Measurements from ENCODE around the gene DLG5.

Gene DLG5

DNA sequence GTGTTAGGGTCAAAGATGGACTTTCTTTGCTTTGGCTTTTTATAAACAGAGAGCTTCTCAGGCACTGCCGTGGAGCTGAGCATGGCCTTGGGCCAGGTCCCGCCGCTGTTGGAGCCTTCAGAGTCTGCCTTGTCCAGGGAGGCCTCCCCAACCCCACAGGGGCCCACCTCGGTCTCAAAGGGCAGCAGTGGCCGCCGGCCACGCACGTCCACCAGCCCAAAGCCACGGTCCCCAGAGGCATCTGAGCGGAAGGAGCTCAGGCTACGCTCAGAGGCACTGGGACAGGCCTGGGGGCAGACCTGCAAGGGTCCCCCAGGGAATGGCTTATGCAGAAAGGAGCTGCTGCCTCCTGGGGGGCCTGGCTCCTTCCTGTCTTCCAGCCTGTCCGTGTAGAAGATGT lies 105.0 kb downstream of the DLG5 start (continued):
- TF ChIP-seq, protein P1, sequence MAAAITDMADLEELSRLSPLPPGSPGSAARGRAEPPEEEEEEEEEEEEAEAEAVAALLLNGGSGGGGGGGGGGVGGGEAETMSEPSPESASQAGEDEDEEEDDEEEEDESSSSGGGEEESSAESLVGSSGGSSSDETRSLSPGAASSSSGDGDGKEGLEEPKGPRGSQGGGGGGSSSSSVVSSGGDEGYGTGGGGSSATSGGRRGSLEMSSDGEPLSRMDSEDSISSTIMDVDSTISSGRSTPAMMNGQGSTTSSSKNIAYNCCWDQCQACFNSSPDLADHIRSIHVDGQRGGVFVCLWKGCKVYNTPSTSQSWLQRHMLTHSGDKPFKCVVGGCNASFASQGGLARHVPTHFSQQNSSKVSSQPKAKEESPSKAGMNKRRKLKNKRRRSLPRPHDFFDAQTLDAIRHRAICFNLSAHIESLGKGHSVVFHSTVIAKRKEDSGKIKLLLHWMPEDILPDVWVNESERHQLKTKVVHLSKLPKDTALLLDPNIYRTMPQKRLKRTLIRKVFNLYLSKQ (tag by site-specific recombination; IDR thresholded peaks at IDR 0.05; ENCODE audit: borderline replicate concordance) = no peak
- no peak for TF ChIP-seq IKZF3 (tag by site-specific recombination; IDR thresholded peaks at IDR 0.05)
- no peak for TF ChIP-seq ZNF610 (tag by site-specific recombination; IDR thresholded peaks at IDR 0.05; ENCODE audit: borderline replicate concordance)
- TF ChIP-seq, protein P2, sequence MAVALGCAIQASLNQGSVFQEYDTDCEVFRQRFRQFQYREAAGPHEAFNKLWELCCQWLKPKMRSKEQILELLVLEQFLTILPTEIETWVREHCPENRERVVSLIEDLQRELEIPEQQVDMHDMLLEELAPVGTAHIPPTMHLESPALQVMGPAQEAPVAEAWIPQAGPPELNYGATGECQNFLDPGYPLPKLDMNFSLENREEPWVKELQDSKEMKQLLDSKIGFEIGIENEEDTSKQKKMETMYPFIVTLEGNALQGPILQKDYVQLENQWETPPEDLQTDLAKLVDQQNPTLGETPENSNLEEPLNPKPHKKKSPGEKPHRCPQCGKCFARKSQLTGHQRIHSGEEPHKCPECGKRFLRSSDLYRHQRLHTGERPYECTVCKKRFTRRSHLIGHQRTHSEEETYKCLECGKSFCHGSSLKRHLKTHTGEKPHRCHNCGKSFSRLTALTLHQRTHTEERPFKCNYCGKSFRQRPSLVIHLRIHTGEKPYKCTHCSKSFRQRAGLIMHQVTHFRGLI (tag by site-specific recombination; IDR thresholded peaks at IDR 0.05) = no peak
- TF ChIP-seq ZNF626 (tag by site-specific recombination; IDR thresholded peaks at IDR 0.05) = no peak

DNA sequence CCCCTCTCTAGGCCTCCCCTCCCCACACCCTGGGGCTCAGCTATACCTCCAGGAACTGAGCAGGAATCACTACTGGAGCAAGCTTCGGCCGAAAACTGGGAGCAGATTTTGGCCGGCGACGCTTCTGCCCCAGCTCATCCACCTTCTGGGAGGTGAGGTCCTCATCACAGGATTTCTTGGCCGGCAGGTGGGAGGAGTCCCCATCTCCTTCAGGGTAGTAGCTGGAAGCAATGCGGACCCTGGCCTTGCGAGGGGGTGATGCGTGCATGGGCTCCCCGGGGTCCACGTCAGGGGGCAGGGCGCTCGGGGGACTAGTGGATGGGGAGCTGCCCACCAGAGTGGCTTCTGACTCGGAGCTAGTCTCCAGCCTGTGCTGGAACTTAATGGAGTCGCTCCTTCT lies 105.5 kb downstream of the DLG5 start:
- H3K27ac ChIP-seq (ENCODE audit: extremely low read depth, low read depth, low read length) = no peak overlapping the region
- H3K4me3 ChIP-seq (ENCODE audit: low read depth, low read length) = no peak overlapping the region
- peaks cover 4 to 82% of the 10 kb centered on the region in 2 experiments; a peak in 2 of 3 replicates for H3K36me3 ChIP-seq (ENCODE audit: control insufficient read depth in 2 of 2, insufficient read depth in 1 of 2, low read length in 2 of 2)
- TF ChIP-seq ZNF501 (tag by site-specific recombination; IDR thresholded peaks at IDR 0.05) (no peak), RBAK (tag by site-specific recombination; IDR thresholded peaks at IDR 0.05) (no peak), ZBTB48 (tag by site-specific recombination; IDR thresholded peaks at IDR 0.05) (no peak), ZNF791 (tag by site-specific recombination; IDR thresholded peaks at IDR 0.05) (no peak), TCF7L2 (IDR thresholded peaks at IDR 0.05; ENCODE audit: borderline replicate concordance, low read depth, low read length) (no peak), ZNF292 (tag by site-specific recombination; IDR thresholded peaks at IDR 0.05; ENCODE audit: borderline replicate concordance, low read depth) (no peak), ZNF311 (tag by site-specific recombination; IDR thresholded peaks at IDR 0.05; ENCODE audit: borderline replicate concordance) (no peak)
- TF ChIP-seq, protein P3, sequence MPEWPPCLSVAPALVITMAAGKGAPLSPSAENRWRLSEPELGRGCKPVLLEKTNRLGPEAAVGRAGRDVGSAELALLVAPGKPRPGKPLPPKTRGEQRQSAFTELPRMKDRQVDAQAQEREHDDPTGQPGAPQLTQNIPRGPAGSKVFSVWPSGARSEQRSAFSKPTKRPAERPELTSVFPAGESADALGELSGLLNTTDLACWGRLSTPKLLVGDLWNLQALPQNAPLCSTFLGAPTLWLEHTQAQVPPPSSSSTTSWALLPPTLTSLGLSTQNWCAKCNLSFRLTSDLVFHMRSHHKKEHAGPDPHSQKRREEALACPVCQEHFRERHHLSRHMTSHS (tag by site-specific recombination; IDR thresholded peaks at IDR 0.05) = no peak
- TF ChIP-seq, protein P4, sequence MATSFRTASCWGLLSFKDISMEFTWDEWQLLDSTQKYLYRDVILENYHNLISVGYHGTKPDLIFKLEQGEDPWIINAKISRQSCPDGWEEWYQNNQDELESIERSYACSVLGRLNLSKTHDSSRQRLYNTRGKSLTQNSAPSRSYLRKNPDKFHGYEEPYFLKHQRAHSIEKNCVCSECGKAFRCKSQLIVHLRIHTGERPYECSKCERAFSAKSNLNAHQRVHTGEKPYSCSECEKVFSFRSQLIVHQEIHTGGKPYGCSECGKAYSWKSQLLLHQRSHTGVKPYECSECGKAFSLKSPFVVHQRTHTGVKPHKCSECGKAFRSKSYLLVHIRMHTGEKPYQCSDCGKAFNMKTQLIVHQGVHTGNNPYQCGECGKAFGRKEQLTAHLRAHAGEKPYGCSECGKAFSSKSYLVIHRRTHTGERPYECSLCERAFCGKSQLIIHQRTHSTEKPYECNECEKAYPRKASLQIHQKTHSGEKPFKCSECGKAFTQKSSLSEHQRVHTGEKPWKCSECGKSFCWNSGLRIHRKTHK (tag by site-specific recombination; IDR thresholded peaks at IDR 0.05) = no peak
- H3K9me3 ChIP-seq (ENCODE audit: control insufficient read depth, insufficient read depth, low read depth, low read length) = no peaks in the 10 kb centered on the region
- ChIA-PET POLR2A (no interaction called here), CTCF (interaction anchor here (0.7 kb wide), 1 partner anchor 38 kb away, joined by 3 read pairs; no protein-coding TSS in a partner anchor)
- no peaks in the 10 kb centered on the region for H3K4me1 ChIP-seq (ENCODE audit: control insufficient read depth, insufficient read depth, low read length)

DNA sequence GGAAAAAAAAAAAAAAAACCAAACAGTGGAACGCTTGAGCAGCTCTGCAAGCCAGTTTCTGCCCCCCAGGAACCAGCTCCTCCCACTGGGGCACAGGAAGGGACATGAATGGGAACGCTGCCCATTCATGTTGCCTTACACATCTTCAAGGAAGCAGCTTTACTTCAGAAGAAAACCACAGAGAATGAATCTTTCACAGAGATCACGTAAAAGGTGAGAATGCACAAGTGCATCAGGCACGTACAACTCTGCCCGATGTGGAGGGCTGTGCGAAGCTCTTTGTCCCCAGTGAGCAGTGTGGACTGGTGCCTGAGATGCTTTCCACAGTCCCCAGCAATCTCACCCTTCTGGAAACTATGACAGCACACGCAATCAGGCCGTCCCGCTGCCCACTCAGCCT lies 106.2 kb downstream of the DLG5 start:
- TF ChIP-seq ZNF843 (tag by site-specific recombination; IDR thresholded peaks at IDR 0.05) = no peak
- no peak for TF ChIP-seq ZNF121 (tag by site-specific recombination; IDR thresholded peaks at IDR 0.05)
- TF ChIP-seq TRIM28 (IDR thresholded peaks at IDR 0.05; ENCODE audit: borderline replicate concordance, low read length) = no peak
- no peak for TF ChIP-seq ZNF37A (tag by site-specific recombination; IDR thresholded peaks at IDR 0.05)
- TF ChIP-seq, protein P5, sequence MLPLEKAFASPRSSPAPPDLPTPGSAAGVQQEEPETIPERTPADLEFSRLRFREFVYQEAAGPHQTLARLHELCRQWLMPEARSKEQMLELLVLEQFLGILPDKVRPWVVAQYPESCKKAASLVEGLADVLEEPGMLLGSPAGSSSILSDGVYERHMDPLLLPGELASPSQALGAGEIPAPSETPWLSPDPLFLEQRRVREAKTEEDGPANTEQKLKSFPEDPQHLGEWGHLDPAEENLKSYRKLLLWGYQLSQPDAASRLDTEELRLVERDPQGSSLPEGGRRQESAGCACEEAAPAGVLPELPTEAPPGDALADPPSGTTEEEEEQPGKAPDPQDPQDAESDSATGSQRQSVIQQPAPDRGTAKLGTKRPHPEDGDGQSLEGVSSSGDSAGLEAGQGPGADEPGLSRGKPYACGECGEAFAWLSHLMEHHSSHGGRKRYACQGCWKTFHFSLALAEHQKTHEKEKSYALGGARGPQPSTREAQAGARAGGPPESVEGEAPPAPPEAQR (tag by site-specific recombination; IDR thresholded peaks at IDR 0.05) = no peak
- TF ChIP-seq, protein P6, sequence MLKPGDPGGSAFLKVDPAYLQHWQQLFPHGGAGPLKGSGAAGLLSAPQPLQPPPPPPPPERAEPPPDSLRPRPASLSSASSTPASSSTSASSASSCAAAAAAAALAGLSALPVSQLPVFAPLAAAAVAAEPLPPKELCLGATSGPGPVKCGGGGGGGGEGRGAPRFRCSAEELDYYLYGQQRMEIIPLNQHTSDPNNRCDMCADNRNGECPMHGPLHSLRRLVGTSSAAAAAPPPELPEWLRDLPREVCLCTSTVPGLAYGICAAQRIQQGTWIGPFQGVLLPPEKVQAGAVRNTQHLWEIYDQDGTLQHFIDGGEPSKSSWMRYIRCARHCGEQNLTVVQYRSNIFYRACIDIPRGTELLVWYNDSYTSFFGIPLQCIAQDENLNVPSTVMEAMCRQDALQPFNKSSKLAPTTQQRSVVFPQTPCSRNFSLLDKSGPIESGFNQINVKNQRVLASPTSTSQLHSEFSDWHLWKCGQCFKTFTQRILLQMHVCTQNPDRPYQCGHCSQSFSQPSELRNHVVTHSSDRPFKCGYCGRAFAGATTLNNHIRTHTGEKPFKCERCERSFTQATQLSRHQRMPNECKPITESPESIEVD (tag by site-specific recombination; IDR thresholded peaks at IDR 0.05) = no peak
- no peak for TF ChIP-seq ZNF184 (tag by site-specific recombination; IDR thresholded peaks at IDR 0.05)
- Histone ChIP-seq H3K9me3 (ENCODE audit: control insufficient read depth, insufficient read depth, low read depth, low read length) (no peaks in the 10 kb centered on the region), H3K4me1 (ENCODE audit: control insufficient read depth, insufficient read depth, low read length) (no peaks in the 10 kb centered on the region), H3K4me3 (ENCODE audit: low read depth, low read length) (no peak overlapping the region), H3K36me3 (ENCODE audit: control insufficient read depth in 2 of 2, insufficient read depth in 1 of 2, low read length in 2 of 2) (peaks cover 4 to 87% of the 10 kb centered on the region in 2 experiments; a peak in 2 of 3 replicates), H3K27ac (ENCODE audit: extremely low read depth, low read depth, low read length) (no peak overlapping the region)
- ChIA-PET CTCF (interaction anchor here (0.7 kb wide), 1 partner anchor 39 kb away, joined by 3 read pairs; no protein-coding TSS in a partner anchor), POLR2A (interaction anchor here (0.5 kb wide), 1 partner anchor 131 kb away, joined by 9 read pairs; no protein-coding TSS in a partner anchor)

Data from HEK293 (cell line).